ENCODE measurements around the gene CHST9.

GRCh38 chr18:27185025-27185763 lies at the start of gene CHST9:
- TF ChIP-seq CTCF (IDR thresholded peaks at IDR 0.05) (no peak), POLR2A (IDR thresholded peaks at IDR 0.05) (no peak)

Data from prostate gland (tissue), 2 donors.